ENCODE data around the gene ATG101.
"Not testable (repeated sequence)": the region's sequence is repeated elsewhere in the genome, so short reads cannot be mapped to it uniquely, and the experiment has no call there.

Gene ATG101

DNA sequence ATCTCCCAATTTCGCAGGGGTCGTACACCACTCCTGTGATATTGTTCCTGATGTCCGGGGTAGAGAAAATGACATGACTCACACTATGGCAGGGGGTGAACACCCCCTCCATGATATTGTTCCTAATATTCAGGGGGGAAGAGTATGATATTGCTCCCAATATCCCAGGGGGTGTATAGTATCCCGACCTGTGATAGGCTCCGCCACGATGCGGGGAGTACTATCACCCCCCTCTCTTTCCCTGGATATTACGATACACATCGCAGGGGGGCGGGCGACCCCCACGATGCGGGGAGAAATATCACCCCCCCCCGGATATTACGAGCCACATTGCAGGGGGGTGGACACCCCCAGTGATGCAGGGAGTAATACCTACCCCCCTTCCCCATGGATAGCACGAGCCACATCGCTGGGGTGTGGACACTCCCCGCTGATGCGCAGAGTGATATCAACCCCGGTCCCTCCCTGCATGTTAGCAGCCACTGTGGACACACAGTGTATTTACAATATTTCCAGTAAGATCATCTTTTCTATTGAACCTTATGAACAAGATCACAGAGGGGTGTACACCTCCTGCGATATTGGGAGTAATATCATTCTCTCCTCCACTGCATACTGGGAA, 27.4 kb downstream of the ATG101 start:
- DNase-seq (ENCODE audit: low read depth): no peak

- DNase-seq (ENCODE audit: low read depth): not testable (repeated sequence)
Measured at GRCh38 chr12:52104431-52105089, 34.8 kb downstream of the ATG101 start.

DNA sequence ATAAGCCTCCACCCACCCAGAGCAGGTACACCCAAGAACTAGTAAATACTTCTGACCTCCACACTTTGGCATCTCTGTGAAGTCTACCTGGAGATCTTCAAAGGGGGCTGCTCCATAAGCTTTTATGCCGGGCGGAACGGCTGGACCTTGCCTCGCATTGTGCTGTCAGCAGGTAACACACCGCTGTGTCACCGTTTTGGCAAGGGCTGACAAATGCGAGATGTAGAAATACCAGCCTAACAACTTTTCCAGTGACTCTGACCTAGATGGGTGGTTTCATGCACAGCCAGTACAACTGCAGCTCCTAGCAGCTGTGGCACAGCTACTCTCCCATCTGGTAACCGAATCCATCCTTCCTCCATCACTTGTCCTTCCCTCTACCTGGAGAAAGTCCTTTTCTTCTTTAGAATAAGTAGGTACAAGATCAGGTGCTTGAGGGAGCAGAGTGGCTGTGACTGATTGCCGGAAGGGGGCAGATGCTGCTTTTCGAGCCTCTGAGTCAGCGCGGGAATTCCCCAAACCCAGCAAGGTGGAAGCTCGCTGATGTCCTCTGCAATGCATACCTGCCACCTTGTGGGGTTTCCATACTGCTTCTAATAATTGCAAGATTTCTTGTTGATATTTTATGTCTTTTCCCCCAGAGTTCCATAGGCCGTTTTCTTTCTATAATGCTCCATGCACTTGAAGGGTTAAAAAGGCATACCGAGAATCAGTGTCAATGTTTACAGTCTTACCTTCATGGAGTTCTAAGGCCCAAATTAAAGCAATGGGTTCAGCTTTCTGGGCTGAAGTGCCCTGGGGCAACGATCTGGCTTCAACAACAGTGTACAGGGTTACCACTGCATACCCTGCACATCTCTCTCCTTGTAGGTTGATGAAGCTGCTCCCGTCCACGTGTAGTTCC, 46.7 kb downstream of the ATG101 start:
- DNase-seq (ENCODE audit: low read depth): not testable (repeated sequence)

DNA sequence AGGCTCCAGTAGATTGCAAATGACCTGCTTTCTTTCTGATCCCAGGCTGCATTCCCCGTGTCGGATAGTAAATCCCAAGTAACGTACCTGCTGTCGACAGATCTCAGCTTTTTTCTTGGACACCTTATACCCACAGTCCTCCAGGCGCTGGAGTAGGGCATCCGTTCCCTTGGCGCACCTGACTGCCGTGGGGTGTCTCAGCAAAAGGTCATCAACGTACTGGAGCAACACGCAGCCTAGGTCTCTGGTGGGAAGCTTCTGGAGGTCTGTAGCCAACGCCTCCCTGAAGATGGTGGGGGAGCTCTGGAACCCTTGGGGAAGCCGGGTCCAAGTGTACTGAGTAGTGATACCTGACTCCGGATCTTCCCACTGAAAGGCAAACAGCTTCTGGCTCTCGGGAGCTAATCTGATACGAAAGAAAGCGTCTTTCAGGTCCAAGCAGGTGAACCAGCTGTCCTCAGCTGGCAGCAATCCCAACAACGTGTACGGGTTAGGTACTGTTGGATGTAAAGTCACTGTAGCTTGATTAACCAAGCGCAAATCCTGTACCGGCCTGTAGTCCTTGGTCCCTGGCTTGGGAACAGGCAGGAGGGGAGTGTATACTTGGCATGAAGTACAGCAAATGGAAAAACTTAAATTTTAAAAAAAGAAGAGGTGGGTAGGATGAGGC, 48.2 kb downstream of the ATG101 start:
- not testable (repeated sequence) for DNase-seq (ENCODE audit: low read depth)

DNA sequence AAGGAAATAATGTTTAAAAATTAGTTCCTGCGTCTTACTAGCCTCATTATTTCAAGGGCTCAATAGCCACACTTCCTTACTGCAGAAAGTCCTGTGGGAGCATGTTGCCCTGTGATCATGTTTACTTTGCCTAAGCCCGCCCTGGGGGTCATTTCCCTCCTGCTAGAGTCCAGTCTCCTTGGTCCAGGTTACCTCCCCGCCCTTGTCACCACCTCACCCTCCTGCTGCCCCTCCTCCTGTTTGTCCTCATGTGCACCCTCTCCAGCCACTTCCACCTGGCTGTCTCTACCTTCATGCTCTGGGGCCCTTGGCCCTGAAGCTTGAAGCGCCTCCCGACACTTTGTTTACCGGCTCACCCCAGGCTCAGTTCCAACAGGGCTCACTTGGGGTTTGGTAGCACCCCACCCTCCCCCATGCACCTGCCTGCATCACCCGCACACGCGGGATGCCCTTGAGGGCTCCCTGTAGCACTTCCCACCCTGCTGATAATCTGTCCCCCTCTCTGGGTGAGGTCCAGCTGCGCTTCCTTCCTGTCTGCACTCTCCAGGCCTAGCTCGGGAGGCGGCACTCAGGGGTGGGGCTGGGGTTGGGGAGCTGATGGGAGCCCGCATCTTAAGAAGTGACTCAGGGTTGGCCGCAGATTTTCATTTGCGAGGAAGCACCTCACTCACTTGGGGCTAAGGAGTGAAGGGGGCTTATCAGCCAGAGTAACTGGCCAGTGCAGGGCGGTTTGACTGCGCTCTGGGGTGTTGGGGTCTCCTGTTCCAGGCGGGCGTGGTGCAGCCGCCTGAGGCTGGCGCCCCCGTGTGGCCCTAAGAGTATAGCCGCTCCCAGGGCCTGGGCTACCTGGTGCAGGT, 49.8 kb downstream of the ATG101 start:
- no peak for DNase-seq (ENCODE audit: low read depth)

- DNase-seq (ENCODE audit: low read depth): no peak
Measured at GRCh38 chr12:52120951-52121823, 51.4 kb downstream of the ATG101 start.

DNA sequence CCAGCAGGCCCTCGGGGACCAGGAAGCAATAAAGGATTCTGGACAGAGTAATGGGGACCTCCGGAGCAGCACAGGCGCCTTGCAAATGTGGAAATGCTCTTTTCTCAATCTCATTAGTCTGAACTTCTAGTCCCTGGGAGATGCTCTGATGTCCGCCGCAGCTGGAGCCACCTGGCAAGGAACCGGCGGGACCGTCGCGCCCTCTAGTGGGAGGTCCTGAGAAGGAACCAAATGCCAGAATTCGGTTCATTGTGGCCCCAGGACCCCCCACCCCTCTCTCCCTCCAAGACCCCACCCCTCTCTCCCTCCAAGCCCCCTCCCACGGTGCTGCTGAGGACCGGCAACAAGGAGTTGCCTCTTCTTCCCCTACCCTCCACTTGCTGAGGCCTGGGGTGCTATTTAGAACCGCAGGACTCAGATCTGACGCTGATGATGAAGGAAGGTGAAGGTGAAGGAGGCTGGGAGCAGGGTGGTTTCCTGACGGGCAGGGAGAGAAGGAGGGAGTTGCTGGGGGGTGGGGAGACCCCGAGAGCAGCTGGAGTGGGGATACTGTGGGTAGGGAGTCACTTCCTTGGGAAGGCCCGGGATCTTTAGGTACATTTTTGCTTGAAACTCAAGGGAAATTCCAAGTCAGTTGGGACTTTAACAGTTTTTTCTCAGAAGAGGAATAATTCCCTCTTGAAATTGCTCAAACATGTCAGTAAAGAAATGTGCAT, 52.2 kb downstream of the ATG101 start:
- no peak for DNase-seq (ENCODE audit: low read depth)

GRCh38 chr12:52122540-52122871, 52.7 kb downstream of the ATG101 start:
- no peak for DNase-seq (ENCODE audit: low read depth)

GRCh38 chr12:52122904-52123303, 53.1 kb downstream of the ATG101 start:
- DNase-seq (ENCODE audit: low read depth): no peak

- DNase-seq (ENCODE audit: low read depth): no peak
Measured at GRCh38 chr12:52123487-52124186, 53.9 kb downstream of the ATG101 start.

DNA sequence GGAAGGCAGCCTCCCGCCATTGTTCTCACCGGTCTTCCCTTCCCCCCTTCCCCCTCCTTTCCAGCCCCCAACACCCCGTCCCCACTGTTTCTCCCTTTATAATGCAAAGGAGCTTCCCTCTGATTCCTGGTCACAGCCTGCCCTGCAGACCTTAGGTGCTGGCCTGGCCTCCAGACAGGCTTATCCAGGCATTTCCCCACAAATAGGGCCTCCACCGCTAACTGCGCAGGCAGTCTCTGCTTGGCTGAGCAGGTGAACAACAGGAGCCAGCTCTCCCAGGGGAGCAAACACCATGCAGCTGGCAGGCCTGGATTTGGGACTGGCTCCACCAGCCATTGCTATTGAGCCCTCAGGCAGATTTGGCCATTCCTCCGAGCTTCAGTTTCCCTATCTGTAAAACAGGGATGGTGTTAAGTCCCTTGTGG, 55.7 kb downstream of the ATG101 start:
- no peak for DNase-seq (ENCODE audit: low read depth)

GRCh38 chr12:52126050-52126604, 56.3 kb downstream of the ATG101 start:
- DNase-seq (ENCODE audit: low read depth): no peak

Measured in HS-27A (cell line).